Activated T-cell treated with anti-CD3 and anti-CD28 coated beads for 48 hours (primary cell): ENCODE results near the gene ZNF770.

Source experiments
- DNase-seq: peaks from one replicate; pipeline ENCODE4 v3.0.0-alpha.2; 2020; ENCODE audit warnings: low read depth

ZNF770 gene

DNA sequence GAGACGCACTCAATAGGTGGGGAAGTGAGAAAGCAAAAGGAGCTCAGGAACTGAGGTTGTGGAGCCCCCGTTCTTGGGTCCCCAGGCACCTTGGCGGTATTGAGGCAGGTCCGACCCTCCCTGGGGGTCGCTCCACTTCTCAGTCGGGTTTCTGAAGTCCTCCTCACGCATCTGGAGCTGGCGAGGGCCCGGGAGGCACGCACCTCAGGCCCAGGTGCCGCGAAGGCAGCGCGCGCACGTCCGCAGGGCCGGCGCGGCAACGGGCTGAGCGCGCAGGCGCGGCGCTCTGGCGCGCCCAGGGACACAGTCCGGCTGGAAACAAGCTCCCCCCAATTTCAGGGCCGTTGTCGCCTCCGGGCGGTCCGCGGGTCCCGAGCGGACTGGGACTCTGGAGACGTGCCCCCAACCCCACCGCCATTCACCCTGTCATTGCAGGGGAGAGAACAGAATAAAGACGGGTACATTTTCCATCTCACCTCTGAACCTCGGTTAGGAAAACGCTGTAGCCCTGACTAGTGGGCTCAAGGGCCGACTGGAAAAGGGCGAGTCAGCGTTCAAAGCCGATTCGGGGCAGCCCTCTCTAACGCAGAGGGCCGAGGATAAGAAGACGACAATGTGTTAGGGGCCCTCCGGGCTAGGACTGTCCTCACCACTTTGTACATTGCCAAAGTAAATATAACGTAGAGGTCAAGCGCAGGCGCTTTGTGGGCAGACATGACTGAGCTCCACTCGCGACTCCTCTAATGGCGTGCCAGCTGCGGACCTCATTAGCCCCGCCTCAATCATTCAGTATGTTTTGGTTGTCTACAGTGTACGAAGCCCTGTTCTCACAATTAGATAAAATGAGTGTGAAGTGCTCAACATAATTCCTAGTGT lies at the start of gene ZNF770:
TSS of gene ZNF770 (minus strand) at position 261 of the 876 bp plus-strand sequence. CDS start 4,853 bp downstream, outside the sequence.
- DNase-seq = peak; percentile 81

DNA sequence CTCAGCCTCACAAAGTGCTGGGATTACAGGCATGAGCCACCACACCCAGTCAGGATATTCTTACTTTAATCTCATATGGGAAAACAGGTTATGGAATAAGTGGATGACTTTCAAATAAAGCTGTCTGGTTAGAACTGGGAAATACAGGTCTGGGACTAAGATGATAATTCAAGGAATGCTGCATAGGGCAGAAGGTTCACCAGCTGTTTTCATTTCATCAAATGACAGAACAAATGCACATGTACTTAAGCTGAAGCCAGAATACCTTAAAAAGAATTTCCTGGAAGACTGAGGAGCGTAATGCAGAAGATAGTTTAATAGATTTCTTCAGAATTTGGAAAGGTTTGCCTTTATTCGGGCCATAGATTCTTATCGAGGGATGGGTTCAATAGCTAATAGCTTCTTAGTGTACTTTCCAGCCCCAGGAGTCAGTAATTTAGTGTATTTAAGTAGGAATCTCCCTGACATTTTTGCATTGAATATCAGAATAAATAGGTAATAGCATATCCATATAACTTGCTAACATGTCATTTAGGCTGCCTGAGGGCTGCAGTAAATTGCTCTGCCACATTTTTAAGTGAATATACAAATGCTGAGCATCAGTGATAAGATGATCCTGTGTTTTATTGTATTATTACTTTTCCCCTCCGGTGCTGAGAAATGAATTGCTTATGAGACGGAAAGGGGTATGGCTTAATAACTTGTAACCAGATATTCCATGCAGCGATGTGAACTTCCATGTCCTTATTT lies 40.3 kb upstream of the ZNF770 start:
- no peak for DNase-seq

GRCh38 chr15:35023804-35024203 lies 35.7 kb upstream of the ZNF770 start:
- no peak for DNase-seq

- DNase-seq = no peak
Observed at GRCh38 chr15:35020974-35021373, 32.9 kb upstream of the ZNF770 start.

- no peak for DNase-seq
Observed at GRCh38 chr15:35019404-35020327, 31.6 kb upstream of the ZNF770 start.

GRCh38 chr15:35014241-35014640 lies 26.2 kb upstream of the ZNF770 start:
- no peak for DNase-seq

DNA sequence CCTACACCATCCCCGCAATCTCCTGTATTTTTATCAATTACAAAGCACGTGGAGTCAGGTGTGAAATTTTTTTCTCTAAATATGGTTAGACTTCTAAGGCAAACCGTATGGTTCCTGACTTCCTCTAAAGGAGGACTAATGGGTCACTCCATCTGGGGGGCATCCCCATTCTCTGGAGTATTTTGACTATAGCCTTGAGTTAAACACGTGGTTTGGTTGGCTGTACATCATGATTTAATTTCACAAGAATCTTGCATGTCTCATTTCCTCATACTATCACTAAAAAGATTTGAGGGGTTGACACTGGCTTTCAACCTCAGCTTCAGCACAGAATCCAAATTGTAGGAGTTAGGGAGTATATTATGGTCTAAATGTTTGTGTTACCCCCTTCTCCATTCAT lies 25.3 kb upstream of the ZNF770 start:
- DNase-seq = no peak

GRCh38 chr15:35007397-35007796 lies 19.3 kb upstream of the ZNF770 start:
- no peak for DNase-seq

DNA sequence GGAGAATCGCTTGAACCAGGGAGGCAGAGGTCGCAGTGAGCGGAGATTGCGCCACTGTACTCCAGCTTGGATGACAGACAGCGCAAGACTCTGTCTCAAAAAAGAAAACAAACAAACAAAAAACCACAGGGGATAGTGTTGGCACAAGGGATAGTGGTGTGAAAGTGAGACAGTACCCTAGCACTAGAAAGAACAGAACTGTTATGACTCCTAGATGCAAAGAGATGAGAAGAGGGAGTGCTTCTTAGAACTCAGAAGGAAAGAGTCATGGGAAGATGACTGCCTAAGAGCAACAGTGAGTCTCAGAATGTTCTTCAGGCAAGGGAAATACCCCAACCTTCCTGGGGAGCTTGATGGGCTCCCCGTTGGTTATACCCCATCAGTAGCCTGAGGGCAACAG lies 17.8 kb upstream of the ZNF770 start:
- DNase-seq = no peak

- no peak for DNase-seq
Observed at GRCh38 chr15:35003928-35004327, 15.8 kb upstream of the ZNF770 start.

- no peak for DNase-seq
Observed at GRCh38 chr15:35000511-35000910, 12.4 kb upstream of the ZNF770 start.

- DNase-seq = no peak
Observed at GRCh38 chr15:34999906-35000305, 11.8 kb upstream of the ZNF770 start.

DNA sequence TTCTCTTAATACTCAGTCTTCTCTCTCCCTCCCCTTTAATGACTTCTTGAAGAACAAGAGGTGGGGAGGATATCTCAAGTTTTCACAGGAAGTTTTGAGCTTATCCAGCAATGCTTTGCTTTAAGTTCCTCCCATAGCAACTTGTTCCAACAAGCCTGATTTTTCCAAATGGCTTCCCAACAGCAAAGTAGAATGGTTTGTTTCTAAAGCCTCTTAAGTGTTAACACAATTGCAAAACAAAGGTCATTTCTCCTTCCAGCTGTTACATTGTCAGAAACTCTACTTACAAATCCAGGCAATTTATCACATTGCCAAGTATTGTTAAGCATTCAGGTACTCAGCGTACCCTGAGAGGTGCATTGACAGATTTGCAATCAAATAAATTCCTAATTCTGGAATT lies 6.8 kb upstream of the ZNF770 start:
- DNase-seq = no peak

DNA sequence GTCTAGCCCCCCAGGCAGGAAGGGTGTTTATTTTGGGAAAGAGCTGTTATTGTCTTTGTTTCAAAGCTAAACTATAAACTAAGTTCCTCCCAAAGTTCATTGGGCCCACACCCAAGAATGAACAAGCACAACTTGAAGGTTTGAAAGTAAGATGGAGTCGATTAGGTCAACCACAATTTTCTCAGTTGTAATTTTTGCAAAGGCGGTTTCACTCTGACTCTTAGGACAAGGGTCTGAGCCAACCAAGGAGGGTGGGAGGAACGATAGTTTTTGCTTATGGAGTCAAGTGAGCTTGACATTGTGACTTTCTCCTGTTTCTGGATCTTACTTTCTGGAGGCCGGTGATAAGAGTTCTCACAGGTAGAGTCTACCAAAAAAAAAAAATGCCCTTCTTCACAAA lies 5.8 kb upstream of the ZNF770 start:
- no peak for DNase-seq

GRCh38 chr15:34993412-34993811 lies 5.3 kb upstream of the ZNF770 start:
- DNase-seq = no peak

DNA sequence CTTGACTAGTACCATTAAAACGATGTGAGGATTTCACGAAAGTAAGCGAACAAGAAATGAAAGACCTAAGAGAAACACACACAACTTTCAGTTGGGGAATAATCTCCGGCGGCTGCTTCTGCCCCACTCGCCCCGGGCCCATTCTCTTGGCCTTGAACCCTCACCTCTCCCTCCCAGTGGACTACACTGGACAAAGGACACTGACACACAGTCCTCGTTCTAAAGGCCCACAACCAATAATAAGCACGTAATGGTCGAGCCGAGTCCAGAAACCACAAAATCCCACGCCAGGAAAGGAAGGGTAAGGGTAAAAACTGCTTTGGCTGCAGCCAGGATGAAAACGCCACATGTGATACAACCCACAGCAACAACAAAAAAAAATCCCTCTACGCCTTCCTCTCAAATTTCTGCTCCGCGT lies 469 bp downstream of the ZNF770 start:
- no peak for DNase-seq

GRCh38 chr15:34986771-34987480 lies 1.2 kb downstream of the ZNF770 start:
- DNase-seq = no peak

DNA sequence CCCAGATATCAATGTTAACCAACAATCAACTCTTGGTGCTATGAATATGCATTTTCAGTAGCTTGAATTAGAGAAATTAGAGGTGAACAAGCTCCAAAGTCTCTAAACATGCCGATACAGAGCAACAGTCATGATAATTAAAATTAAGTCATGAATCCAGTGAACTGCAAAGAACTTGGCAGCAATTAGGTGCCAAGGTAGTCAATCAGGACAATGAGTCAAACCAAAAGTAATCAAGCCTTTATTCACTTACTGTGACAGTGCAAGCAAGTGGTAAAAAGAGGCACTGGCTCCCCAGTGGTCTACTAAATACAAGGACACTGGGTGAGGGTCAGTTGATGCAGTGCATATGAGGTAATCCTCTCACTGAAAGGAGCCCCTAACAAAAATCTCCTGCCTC lies 1.8 kb downstream of the ZNF770 start:
- DNase-seq = no peak

DNA sequence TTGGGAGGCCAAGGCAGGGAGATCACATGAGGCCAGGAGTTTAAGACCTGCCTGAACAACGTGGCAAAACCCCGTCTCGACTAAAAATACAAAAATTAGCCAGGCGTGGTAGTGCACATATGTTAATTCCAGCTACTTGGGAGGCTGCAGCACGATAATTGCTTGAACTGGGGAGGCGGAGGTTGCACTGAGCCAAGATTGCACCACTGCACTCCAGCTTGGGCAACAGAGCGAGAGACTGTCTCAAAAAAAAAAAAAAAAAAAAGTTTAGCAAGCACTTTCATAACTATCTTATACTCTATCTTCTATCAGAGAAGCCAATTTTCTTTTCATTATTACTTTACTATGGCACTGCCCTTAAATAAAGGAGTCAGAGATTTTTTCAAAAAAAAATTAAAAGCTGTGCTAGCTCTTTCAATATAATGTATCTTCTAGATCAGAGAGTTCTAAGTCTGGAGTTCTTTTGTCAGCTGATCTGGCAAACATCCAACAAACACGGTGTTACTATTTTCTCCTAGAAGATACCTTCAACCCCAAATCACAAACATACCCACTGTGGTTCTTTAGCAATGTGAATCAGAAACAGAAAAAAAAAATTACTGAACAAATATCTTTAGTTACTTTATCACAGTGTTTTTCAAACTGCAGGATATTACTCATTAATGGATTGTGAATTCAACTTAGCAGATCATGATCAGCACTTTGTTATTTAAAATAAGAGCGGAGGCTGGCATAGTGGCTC lies 3.0 kb downstream of the ZNF770 start:
- DNase-seq = no peak

DNA sequence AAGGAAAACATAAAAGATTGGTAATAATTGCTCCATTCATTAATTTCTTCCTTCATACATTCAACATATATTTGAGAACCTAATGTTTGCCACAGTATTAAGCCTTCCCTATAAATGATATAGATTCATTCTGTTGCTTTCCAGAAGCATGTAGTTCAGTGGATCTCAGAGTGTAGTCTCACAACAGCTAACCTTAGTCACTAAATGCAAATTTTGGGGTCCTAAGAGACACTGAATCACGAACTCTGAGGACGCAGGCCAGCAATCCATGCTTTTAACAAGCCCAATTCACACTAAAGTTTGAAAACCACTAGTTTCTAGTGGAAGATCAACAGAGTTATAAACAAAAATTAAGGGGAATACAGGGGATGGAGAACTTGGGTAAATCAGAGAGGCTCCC lies 11.3 kb downstream of the ZNF770 start:
- DNase-seq = no peak

GRCh38 chr15:34976073-34976472 lies 12.0 kb downstream of the ZNF770 start:
- no peak for DNase-seq
